Measurements from ENCODE around the gene HLA-DQB1. TPM values are rescaled to one million over a fixed set of nuclear protein-coding genes. Genes with fewer than 3 reads are reported as not detected.
A peak's percentile ranks its signal among the peaks of the same experiment; 100 is the strongest.
"Not testable (repeated sequence)": the region's sequence is repeated elsewhere in the genome, so short reads cannot be mapped to it uniquely, and the experiment has no call there.

HLA-DQB1 gene
- total and polyA plus RNA-seq, 3 experiments from 2014 or later, result 4.3 to 22.7 (median 16.0) TPM

- H3K27me3 ChIP-seq (ENCODE audit: insufficient read depth, low read length, poor library complexity, severe bottlenecking); H3K9me3 ChIP-seq (ENCODE audit: low read length); H3K27ac Mint-ChIP-seq; H3K27me3 Mint-ChIP-seq; H3K9me3 Mint-ChIP-seq; POLR2A ChIA-PET; H3K4me3 ChIP-seq (ENCODE audit: low read length); H3K36me3 Mint-ChIP-seq; H3K36me3 ChIP-seq (ENCODE audit: insufficient read depth, low read length); DNase-seq; H3K27ac ChIP-seq (ENCODE audit: low read depth, low read length); H3K4me3 Mint-ChIP-seq; CTCF ChIA-PET: not testable (repeated sequence)
- peaks cover 20 to 31% (median 27%) of the 10 kb centered on the region in 3 donors for H3K4me1 Mint-ChIP-seq
- peaks cover 16% of the 10 kb centered on the region for H3K4me1 ChIP-seq (ENCODE audit: insufficient read depth, low read length)
Observed at GRCh38 chr6:32629793-32630192, 36.7 kb downstream of the HLA-DQB1 start.

- Mint-ChIP-seq H3K27ac (peak overlapping the region in 6 of 8 donors; percentile 34 to 88 (median 72)), H3K36me3 (no peaks in the 10 kb centered on the region), H3K4me1 (peaks cover 31 to 42% (median 35%) of the 10 kb centered on the region in 3 donors), H3K4me3 (peak overlapping the region in 3 of 7 donors; percentile 8 to 63 (median 57)), H3K9me3 (no peaks in the 10 kb centered on the region), H3K27me3 (no peaks in the 10 kb centered on the region)
- ChIA-PET CTCF (no interaction called here), POLR2A (no interaction called here)
- Histone ChIP-seq H3K36me3 (ENCODE audit: insufficient read depth, low read length) (no peaks in the 10 kb centered on the region), H3K4me1 (ENCODE audit: insufficient read depth, low read length) (peaks cover 30% of the 10 kb centered on the region), H3K27ac (ENCODE audit: low read depth, low read length) (no peak overlapping the region), H3K27me3 (ENCODE audit: insufficient read depth, low read length, poor library complexity, severe bottlenecking) (no peaks in the 10 kb centered on the region), H3K9me3 (ENCODE audit: low read length) (no peaks in the 10 kb centered on the region), H3K4me3 (ENCODE audit: low read length) (no peak overlapping the region)
- peak in 1 of 5 donors; percentile 37 for DNase-seq
Observed at GRCh38 chr6:32627831-32628230, 38.6 kb downstream of the HLA-DQB1 start.

GRCh38 chr6:32627249-32627648 lies 39.2 kb downstream of the HLA-DQB1 start:
- Histone ChIP-seq H3K4me1 (ENCODE audit: insufficient read depth, low read length) (peaks cover 36% of the 10 kb centered on the region), H3K4me3 (ENCODE audit: low read length) (no peak overlapping the region), H3K36me3 (ENCODE audit: insufficient read depth, low read length) (no peaks in the 10 kb centered on the region), H3K27ac (ENCODE audit: low read depth, low read length) (no peak overlapping the region), H3K27me3 (ENCODE audit: insufficient read depth, low read length, poor library complexity, severe bottlenecking) (no peaks in the 10 kb centered on the region), H3K9me3 (ENCODE audit: low read length) (no peaks in the 10 kb centered on the region)
- no peaks in the 10 kb centered on the region for H3K9me3 Mint-ChIP-seq
- no peaks in the 10 kb centered on the region for H3K27me3 Mint-ChIP-seq
- CTCF ChIA-PET, result no interaction called here
- no peak for DNase-seq
- H3K4me1 Mint-ChIP-seq, result peaks cover 34 to 48% (median 41%) of the 10 kb centered on the region in 3 donors
- no peaks in the 10 kb centered on the region for H3K36me3 Mint-ChIP-seq
- POLR2A ChIA-PET, result no interaction called here
- peak overlapping the region in 3 of 8 donors; percentile 21 to 86 (median 58) for H3K27ac Mint-ChIP-seq
- no peak overlapping the region for H3K4me3 Mint-ChIP-seq

- Histone ChIP-seq H3K9me3 (ENCODE audit: low read length) (no peaks in the 10 kb centered on the region), H3K27ac (ENCODE audit: low read depth, low read length) (no peak overlapping the region), H3K4me3 (ENCODE audit: low read length) (no peak overlapping the region), H3K4me1 (ENCODE audit: insufficient read depth, low read length) (peaks cover 44% of the 10 kb centered on the region), H3K36me3 (ENCODE audit: insufficient read depth, low read length) (no peaks in the 10 kb centered on the region), H3K27me3 (ENCODE audit: insufficient read depth, low read length, poor library complexity, severe bottlenecking) (no peaks in the 10 kb centered on the region)
- Mint-ChIP-seq H3K4me1 (peaks cover 45 to 62% (median 56%) of the 10 kb centered on the region in 3 donors), H3K36me3 (no peaks in the 10 kb centered on the region), H3K27ac (peak overlapping the region; percentile 60 to 85 (median 78)), H3K9me3 (no peaks in the 10 kb centered on the region), H3K27me3 (no peaks in the 10 kb centered on the region), H3K4me3 (peak overlapping the region in 3 of 7 donors; percentile 4 to 54 (median 10))
- CTCF ChIA-PET, result no interaction called here
- POLR2A ChIA-PET, result no interaction called here
- DNase-seq, result no peak
Observed at GRCh38 chr6:32625137-32625536, 41.3 kb downstream of the HLA-DQB1 start.

GRCh38 chr6:32624565-32624964 lies 41.9 kb downstream of the HLA-DQB1 start:
- H3K4me1 ChIP-seq (ENCODE audit: insufficient read depth, low read length), result peaks cover 44% of the 10 kb centered on the region
- Mint-ChIP-seq H3K4me1 (peaks cover 45 to 62% (median 56%) of the 10 kb centered on the region in 3 donors), H3K4me3 (no peak overlapping the region)

GRCh38 chr6:32623693-32624092 lies 42.8 kb downstream of the HLA-DQB1 start:
- H3K4me1 ChIP-seq (ENCODE audit: insufficient read depth, low read length), result peaks cover 44% of the 10 kb centered on the region

More at GRCh38 chr6:32624565-32624964, 41.9 kb downstream of the HLA-DQB1 start:
- H3K4me3 ChIP-seq (ENCODE audit: low read length), result no peak overlapping the region
- Mint-ChIP-seq H3K36me3 (no peaks in the 10 kb centered on the region), H3K9me3 (no peaks in the 10 kb centered on the region), H3K27me3 (no peaks in the 10 kb centered on the region), H3K27ac (peak overlapping the region in 7 of 8 donors; percentile 8 to 97 (median 88))
- H3K27ac ChIP-seq (ENCODE audit: low read depth, low read length), result no peak overlapping the region
- H3K9me3 ChIP-seq (ENCODE audit: low read length), result no peaks in the 10 kb centered on the region
- no peaks in the 10 kb centered on the region for H3K36me3 ChIP-seq (ENCODE audit: insufficient read depth, low read length)
- H3K27me3 ChIP-seq (ENCODE audit: insufficient read depth, low read length, poor library complexity, severe bottlenecking), result no peaks in the 10 kb centered on the region
- POLR2A ChIA-PET, result no interaction called here
- no peak for DNase-seq
- CTCF ChIA-PET, result no interaction called here

GRCh38 chr6:32622545-32623401 lies 43.7 kb downstream of the HLA-DQB1 start:
- H3K27ac ChIP-seq (ENCODE audit: low read depth, low read length), result peak overlapping the region; percentile 70
- no peaks in the 10 kb centered on the region for H3K9me3 ChIP-seq (ENCODE audit: low read length)
- Mint-ChIP-seq H3K4me1 (peaks cover 42 to 56% (median 53%) of the 10 kb centered on the region in 3 donors), H3K27ac (peak overlapping the region; percentile 88 to 97 (median 95)), H3K36me3 (peaks cover 0 to 11% (median 0%) of the 10 kb centered on the region in 3 donors), H3K9me3 (peaks cover 0 to 8% (median 4%) of the 10 kb centered on the region in 5 donors), H3K4me3 (peak overlapping the region; percentile 41 to 73 (median 57)), H3K27me3 (no peaks in the 10 kb centered on the region)
- ChIA-PET POLR2A (interaction anchor here (0.5 to 1.2 kb wide), 4 partner anchors 13 to 231 kb away, joined by 3 to 4 read pairs (median 3); partner anchors contain the start of genes HLA-DQB1 and PSMB9), CTCF (interaction anchor here (0.7 to 1.1 kb wide), 3 partner anchors 46 to 190 kb away, joined by 3 to 4 read pairs (median 3); no protein-coding TSS in a partner anchor)
- H3K4me3 ChIP-seq (ENCODE audit: low read length), result peak overlapping the region; percentile 8
- H3K27me3 ChIP-seq (ENCODE audit: insufficient read depth, low read length, poor library complexity, severe bottlenecking), result no peaks in the 10 kb centered on the region
- peak; percentile 10 to 87 (median 63) for DNase-seq
- H3K4me1 ChIP-seq (ENCODE audit: insufficient read depth, low read length), result peaks cover 42% of the 10 kb centered on the region
- H3K36me3 ChIP-seq (ENCODE audit: insufficient read depth, low read length), result no peaks in the 10 kb centered on the region

More at GRCh38 chr6:32623693-32624092, 42.8 kb downstream of the HLA-DQB1 start:
- DNase-seq, result no peak
- CTCF ChIA-PET, result no interaction called here
- peaks cover 0 to 4% (median 0%) of the 10 kb centered on the region in 3 donors for H3K36me3 Mint-ChIP-seq
- Histone ChIP-seq H3K27me3 (ENCODE audit: insufficient read depth, low read length, poor library complexity, severe bottlenecking) (no peaks in the 10 kb centered on the region), H3K36me3 (ENCODE audit: insufficient read depth, low read length) (no peaks in the 10 kb centered on the region), H3K4me3 (ENCODE audit: low read length) (no peak overlapping the region), H3K27ac (ENCODE audit: low read depth, low read length) (peak overlapping the region; percentile 16), H3K9me3 (ENCODE audit: low read length) (no peaks in the 10 kb centered on the region)
- POLR2A ChIA-PET, result interaction anchor here (0.6 to 1.2 kb wide), 4 partner anchors 9 to 63 kb away, joined by 3 to 4 read pairs (median 3); partner anchors contain the start of gene HLA-DQB1
- peaks cover 45 to 62% (median 56%) of the 10 kb centered on the region in 3 donors for H3K4me1 Mint-ChIP-seq
- H3K9me3 Mint-ChIP-seq, result peaks cover 0 to 2% (median 0%) of the 10 kb centered on the region in 5 donors
- peak overlapping the region; percentile 84 to 97 (median 95) for H3K27ac Mint-ChIP-seq
- no peaks in the 10 kb centered on the region for H3K27me3 Mint-ChIP-seq
- peak overlapping the region in 6 of 7 donors; percentile 12 to 70 (median 42) for H3K4me3 Mint-ChIP-seq

GRCh38 chr6:32621372-32621771 lies 45.1 kb downstream of the HLA-DQB1 start:
- Histone ChIP-seq H3K27ac (ENCODE audit: low read depth, low read length) (no peak overlapping the region), H3K4me3 (ENCODE audit: low read length) (no peak overlapping the region), H3K4me1 (ENCODE audit: insufficient read depth, low read length) (peaks cover 36% of the 10 kb centered on the region), H3K27me3 (ENCODE audit: insufficient read depth, low read length, poor library complexity, severe bottlenecking) (no peaks in the 10 kb centered on the region), H3K9me3 (ENCODE audit: low read length) (no peaks in the 10 kb centered on the region), H3K36me3 (ENCODE audit: insufficient read depth, low read length) (no peaks in the 10 kb centered on the region)
- ChIA-PET CTCF (no interaction called here), POLR2A (interaction anchor here (0.6 kb wide), 1 partner anchor 678 kb away, joined by 3 read pairs; the partner anchor contains the start of gene RGL2)
- Mint-ChIP-seq H3K4me1 (peaks cover 37 to 51% (median 47%) of the 10 kb centered on the region in 3 donors), H3K36me3 (peaks cover 0 to 18% (median 0%) of the 10 kb centered on the region in 3 donors), H3K9me3 (peaks cover 0 to 11% (median 7%) of the 10 kb centered on the region in 5 donors), H3K4me3 (no peak overlapping the region), H3K27me3 (no peaks in the 10 kb centered on the region), H3K27ac (peak overlapping the region in 5 of 8 donors; percentile 39 to 88 (median 70))
- DNase-seq, result no peak
